Cortex of kidney (tissue), 1 donor: ENCODE data around the gene SERPINC1.
"Not testable (repeated sequence)": the region's sequence is repeated elsewhere in the genome, so short reads cannot be mapped to it uniquely, and the experiment has no call there.

Experiments used
- DNase-seq: peaks from one replicate; lab custom pipeline; 2025; lab: John Stamatoyannopoulos, UW

The SERPINC1 gene

GRCh38 chr1:173863224-173864161 lies 53.6 kb downstream of the SERPINC1 start:
- DNase-seq = no peak

DNA sequence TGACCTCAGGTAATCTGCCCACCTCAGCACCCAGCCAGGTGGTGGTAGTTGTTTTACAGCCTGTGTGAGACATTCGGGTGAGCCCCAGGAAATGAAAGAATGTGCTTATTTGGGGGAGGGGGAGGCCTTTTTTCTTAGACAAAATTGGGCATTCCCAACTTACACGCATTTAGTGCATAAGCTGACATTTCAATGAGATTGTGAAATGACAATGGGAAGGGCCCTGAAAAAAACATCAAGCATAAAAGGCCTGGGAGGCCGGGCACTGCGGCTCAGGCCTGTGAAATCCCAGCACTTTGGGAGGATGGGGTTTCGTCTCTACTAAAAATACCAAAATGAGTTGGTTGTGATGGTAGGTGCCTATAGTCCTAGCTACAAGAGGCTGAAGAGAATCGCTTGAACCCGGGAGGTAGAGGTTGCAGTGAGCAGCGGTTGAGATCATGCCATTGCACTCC lies 54.3 kb downstream of the SERPINC1 start:
- no peak for DNase-seq

- DNase-seq = not testable (repeated sequence)
These were observed 54.9 kb downstream of the SERPINC1 start for GRCh38 chr1:173862146-173862768.

DNA sequence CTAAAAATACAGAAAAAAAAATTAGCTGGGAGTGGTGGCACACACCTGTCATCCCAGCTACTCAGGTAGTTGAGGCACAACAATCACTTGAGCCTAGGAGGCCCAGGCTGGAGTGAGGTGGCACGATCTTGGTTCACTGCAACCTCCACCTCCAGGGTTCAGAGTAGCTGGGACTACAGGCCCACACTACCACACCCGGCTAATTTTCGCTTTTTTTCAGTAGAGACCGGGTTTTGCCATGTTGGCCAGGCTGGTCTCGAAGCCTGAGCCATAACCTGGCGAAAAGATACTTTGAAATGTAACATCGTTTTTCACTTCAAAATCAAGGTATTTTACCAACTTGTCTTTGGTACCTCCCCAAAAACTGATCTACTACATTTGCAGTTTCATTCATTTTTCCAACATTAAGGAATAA lies 55.4 kb downstream of the SERPINC1 start:
- DNase-seq = no peak

DNA sequence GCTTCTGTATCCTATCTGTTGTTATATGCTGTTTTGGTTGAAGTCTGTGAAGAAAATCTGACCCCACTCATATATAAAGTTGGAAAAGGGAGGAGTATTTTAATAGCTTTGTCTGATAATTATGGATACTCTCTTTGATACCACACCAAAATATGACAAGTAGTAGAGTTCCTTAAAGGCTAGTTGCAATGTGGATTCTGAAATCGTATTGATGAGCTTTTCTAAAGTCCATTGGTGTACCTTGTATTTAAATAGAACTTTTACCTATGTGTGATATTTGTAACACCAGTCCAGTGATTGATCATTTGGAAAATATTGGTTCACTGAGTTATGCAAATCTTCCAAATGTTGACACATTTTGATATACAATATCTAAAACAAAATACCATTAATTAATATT lies 57.1 kb downstream of the SERPINC1 start:
- DNase-seq = no peak

DNA sequence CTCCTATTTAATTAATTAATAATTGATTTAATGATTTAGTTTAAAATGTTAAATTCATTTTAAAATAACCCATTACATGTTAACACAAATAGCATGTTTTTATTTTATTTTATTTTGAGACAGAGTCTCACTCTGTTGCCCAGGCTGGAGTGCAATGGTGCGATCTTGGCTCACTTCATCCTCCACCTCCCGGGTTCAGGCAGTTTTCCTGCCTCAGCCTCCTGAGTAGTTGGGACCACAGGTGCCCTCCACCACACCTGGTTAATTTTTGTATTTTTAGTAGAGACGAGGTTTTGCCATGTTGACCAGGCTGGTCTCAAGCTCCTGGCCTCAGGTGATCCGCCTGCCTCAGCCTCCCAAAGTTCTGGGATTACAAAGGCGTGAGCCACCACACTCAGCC lies 57.6 kb downstream of the SERPINC1 start:
- not testable (repeated sequence) for DNase-seq

DNA sequence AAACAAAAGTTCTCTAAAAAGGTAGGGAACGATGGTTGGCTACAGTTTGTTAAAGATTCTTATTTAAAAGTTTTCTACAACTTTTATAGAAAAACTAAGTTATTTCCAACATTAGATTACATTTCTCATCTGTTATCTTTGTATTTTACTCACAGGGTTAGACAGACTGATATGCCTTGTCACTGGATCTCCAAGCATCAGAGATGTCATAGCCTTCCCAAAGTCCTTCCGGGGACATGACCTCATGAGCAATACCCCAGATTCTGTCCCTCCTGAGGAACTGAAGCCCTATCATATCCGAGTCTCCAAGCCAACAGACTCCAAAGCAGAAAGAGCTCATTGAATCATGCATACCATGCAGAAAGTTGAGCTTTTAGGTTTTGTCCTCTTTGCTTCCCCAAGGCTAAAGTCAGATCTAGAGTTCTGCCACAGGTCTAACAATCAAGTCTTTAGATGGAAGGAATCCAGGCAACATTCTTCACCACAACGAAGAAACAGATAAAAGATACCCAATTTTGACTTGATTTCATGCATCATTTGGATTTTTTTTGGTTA lies 59.7 kb downstream of the SERPINC1 start:
- DNase-seq = no peak

DNA sequence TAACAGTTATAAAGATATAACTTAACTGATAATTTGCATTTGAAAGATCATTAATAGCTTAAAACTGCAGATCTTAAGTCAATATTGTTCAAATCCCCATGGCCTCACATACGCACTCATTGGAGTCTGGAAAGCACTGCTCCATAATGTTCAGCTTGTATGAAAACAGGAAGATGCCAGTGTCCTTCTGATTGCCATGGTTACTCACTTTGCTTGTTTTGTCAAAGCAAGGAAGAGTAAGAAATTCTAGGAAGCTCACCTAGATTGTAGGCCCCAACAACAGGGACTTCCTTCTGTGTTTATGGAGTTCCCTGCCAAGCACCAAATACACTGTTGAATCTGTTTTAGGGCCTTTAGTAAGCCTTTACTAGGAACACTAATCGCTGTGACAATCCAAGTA lies 60.2 kb downstream of the SERPINC1 start:
- DNase-seq = no peak

DNA sequence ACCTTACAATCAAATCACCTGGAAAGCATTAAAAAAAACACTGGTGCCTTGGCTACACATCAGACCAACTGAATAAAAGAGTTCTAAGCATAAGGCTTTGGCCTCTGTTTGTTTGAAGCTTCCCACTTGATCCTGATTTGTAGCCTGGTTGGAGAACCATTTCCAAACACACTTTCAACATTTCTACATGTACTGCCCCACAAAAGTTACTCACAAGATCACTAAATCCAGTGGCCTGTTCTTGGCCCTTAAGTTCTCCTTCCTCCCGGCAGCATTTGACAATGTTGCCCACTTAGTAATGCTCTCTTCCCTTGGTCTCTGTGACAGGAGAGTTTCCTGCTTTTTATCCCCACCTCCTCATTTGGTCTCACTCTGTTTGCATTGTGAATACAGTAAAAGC lies 61.1 kb downstream of the SERPINC1 start:
- DNase-seq = no peak
